GM23338 (cell line): ENCODE data around the gene BTBD9.

ENCODE experiments used
- CTCF ChIP-seq, 2 experiments: fragments of 200-600 bp in 1 of 2; sonication (generic) in 1 of 2; conservative IDR thresholded peaks; 2 replicates each; pipeline versions ENCODE4 v1.5.1 to v1.6.1; 2016 to 2017; ENCODE audit warnings: antibody characterized with exemption in 2 of 2, low read depth in 2 of 2, mild to moderate bottlenecking in 2 of 2, moderate library complexity in 1 of 2
- EZH2phosphoT487 ChIP-seq: fragments of 200-600 bp; sonication (generic); IDR thresholded peaks from one replicate; pipeline ENCODE4 v1.8.1; 2018; ENCODE audit warnings: antibody characterized with exemption; ENCODE audit not compliant: unreplicated experiment
- JUNB ChIP-seq: IDR thresholded peaks from one replicate; pipeline ENCODE4 v1.6.1; 2016; ENCODE audit warnings: antibody characterized with exemption; ENCODE audit not compliant: unreplicated experiment
- REST ChIP-seq: IDR thresholded peaks from one replicate; pipeline ENCODE4 v1.6.1; 2018; ENCODE audit warnings: antibody characterized with exemption; ENCODE audit not compliant: unreplicated experiment
- ZNF331 ChIP-seq: fragments of 250-450 bp; sonication (Bioruptor Pico); IDR thresholded peaks from 2 replicates; pipeline ENCODE4 v1.5.0; 2020; ENCODE audit warnings: low read depth, mild to moderate bottlenecking, moderate library complexity

- TF ChIP-seq CTCF (conservative IDR thresholded peaks at IDR 0.05; ENCODE audit: low read depth in 2 of 2) (no peak), ZNF331 (CRISPR knock-in tag) (no peak), JUNB (no peak), EZH2phosphoT487 (no peak), REST (no peak)
These were observed 127.5 kb downstream of the BTBD9 start for GRCh38 chr6:38512211-38512610.
